Lower leg skin (tissue), 4 donors: Measurements from ENCODE around the gene DSTN. TPM values are rescaled to one million over a fixed set of nuclear protein-coding genes. Genes with fewer than 3 reads are reported as not detected.

ENCODE experiments used
- DNase-seq, 2 donors: peaks; one replicate each; pipeline ENCODE4 v3.0.0-alpha.2; 2019; ENCODE audit warnings: low spot score in 2 of 2
- H3K4me3 ChIP-seq: fragments of 200-600 bp; sonication (generic); 2 replicates; pipeline ENCODE4 v1.5.1; 2017; ENCODE audit warnings: mild to moderate bottlenecking, low read depth; ENCODE audit not compliant: poor library complexity, severe bottlenecking
- POLR2A ChIP-seq, 2 donors: fragments of 450-650 bp; IDR thresholded peaks; one replicate each; pipeline ENCODE4 v1.6.1; 2016 to 2017; ENCODE audit warnings: antibody characterized with exemption in 2 of 2, mild to moderate bottlenecking in 1 of 2, moderate library complexity in 1 of 2
- WGBS, 2 donors: methylation state at CpG; one replicate each; pipeline ENCODE4 v1.1.5; 2018; 5-methylcytosine and 5-hydroxymethylcytosine counted together
- intact Hi-C: fragments of 100-400 bp; cut with DNase I; formaldehyde crosslinking; loops from one replicate; pipeline ENCODE4 v1.15.0; 2023; ENCODE audit warnings: low total_unique reads
- total RNA-seq, 4 donors: library from RNA; depleted of rRNA; stranded (reverse); fragments of >200 nt; gene quantifications; one replicate each; pipeline ENCODE4 v1.1.0, GENCODE V29; 2016
- TF ChIP-seq, protein P1 (sequence below), 3 donors: fragments of 450-650 bp; IDR thresholded peaks; one replicate each; pipeline ENCODE4 v1.5.1; 2016; ENCODE audit warnings: antibody characterized with exemption in 3 of 3, mild to moderate bottlenecking in 3 of 3, moderate library complexity in 2 of 3

Gene DSTN
- total RNA-seq, 4 donors from 2014 or later = 237 to 335 (median 290) TPM

DNA sequence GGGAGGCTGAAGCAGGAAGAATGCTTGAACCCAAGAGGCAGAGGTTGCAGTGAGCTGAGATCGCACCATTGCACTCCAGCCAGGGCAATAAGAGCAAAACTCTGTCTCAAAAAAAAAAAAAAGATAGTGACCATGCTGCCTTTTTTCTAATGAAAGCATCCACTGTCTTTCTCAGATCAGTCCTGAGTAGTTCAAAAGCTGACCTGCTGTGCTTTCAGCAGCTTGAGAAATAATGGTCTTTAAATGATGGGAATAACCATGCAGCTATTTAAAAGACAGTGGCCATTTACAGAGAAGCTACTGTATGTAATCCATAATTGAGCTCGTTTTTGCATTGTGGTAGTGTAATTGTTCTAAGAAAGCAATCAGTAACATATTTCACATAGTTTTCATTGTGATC lies 36.1 kb downstream of the DSTN start:
- TF ChIP-seq, protein P1, sequence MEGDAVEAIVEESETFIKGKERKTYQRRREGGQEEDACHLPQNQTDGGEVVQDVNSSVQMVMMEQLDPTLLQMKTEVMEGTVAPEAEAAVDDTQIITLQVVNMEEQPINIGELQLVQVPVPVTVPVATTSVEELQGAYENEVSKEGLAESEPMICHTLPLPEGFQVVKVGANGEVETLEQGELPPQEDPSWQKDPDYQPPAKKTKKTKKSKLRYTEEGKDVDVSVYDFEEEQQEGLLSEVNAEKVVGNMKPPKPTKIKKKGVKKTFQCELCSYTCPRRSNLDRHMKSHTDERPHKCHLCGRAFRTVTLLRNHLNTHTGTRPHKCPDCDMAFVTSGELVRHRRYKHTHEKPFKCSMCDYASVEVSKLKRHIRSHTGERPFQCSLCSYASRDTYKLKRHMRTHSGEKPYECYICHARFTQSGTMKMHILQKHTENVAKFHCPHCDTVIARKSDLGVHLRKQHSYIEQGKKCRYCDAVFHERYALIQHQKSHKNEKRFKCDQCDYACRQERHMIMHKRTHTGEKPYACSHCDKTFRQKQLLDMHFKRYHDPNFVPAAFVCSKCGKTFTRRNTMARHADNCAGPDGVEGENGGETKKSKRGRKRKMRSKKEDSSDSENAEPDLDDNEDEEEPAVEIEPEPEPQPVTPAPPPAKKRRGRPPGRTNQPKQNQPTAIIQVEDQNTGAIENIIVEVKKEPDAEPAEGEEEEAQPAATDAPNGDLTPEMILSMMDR (IDR thresholded peaks at IDR 0.05) = no peak
- no peak for TF ChIP-seq POLR2A (IDR thresholded peaks at IDR 0.05)
- no peak for DNase-seq
- intact Hi-C loops = no loop called here
- H3K4me3 ChIP-seq = no peak overlapping the region
- WGBS, 2 donors = 64 to 78% methylated on average over 2 of the region's 2 CpGs

DNA sequence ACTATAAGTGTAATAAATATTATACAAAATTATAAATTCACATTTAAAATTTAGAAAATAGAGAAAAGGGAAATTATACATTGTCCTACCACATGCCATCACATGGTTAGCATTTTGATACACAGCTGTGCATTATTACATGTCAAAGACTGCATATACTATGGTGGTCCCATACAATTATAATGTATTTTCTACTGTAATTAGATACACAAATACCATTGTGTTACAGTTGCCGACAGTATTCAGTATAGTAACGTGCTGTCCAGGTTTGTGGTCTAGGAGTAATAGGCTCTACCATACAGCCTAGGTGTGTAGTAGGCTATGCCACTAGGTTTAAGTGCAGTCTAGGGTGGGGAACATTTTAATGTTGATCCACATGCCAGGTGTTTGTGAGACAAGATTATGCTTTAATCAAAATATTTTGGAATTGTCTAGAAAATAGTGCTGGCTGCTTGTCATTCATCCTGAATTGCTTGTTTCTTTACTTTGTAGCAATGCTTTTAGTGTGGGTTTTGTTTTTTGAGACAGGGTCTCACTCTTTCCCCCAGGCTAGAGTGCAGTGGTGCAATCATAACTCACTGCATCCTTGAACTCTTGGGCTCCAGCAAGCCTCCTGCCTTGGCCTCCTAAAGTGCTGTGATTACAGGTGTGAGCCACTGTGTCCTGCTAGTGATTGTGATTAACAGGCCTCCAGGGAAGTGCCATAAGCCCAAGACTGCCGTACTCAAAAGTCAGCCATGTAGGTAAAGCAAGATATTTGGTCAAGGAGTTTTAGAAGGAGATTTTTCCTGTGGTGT lies 39.0 kb downstream of the DSTN start:
- 80 to 94% methylated on average over 3 of the region's 3 CpGs for WGBS, 2 donors
- DNase-seq = no peak
- H3K4me3 ChIP-seq = no peak overlapping the region
- TF ChIP-seq POLR2A (IDR thresholded peaks at IDR 0.05) = no peak
- TF ChIP-seq, protein P1 (IDR thresholded peaks at IDR 0.05) = no peak
- intact Hi-C loops = no loop called here

DNA sequence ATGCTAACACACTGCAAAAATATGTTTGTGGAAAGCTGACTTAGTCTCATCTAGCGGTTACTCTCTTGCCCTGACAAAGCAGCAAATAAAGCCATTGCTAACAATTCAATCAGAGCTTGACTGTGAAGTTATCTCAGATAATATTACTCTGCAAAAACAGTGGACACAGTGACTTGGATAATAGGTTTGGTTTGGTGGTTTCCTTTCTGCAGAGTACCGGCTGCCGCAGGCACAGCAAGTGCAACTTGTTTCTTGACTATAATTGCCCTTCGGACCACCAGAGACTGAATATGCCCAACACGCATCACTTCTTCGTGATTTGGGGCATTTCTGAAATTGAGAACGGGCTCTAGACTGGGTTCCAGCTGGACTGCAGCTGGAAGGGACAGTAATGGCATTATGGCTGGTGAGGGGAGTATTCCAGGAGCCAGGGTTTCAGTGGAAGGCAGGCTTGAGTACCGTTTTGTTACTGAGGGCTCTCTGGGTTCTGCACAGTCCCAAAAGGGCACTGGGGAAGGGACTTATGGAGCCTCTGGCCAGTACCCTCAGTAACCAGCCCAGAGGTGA lies 40.0 kb downstream of the DSTN start:
- peak in 1 of 2 donors; percentile 12 for DNase-seq
- WGBS, 2 donors = 76 to 77% methylated on average over 8 of the region's 8 CpGs
- TF ChIP-seq, protein P1 (IDR thresholded peaks at IDR 0.05) = no peak
- no peak for TF ChIP-seq POLR2A (IDR thresholded peaks at IDR 0.05)
- intact Hi-C loops = no loop called here
- no peak overlapping the region for H3K4me3 ChIP-seq

DNA sequence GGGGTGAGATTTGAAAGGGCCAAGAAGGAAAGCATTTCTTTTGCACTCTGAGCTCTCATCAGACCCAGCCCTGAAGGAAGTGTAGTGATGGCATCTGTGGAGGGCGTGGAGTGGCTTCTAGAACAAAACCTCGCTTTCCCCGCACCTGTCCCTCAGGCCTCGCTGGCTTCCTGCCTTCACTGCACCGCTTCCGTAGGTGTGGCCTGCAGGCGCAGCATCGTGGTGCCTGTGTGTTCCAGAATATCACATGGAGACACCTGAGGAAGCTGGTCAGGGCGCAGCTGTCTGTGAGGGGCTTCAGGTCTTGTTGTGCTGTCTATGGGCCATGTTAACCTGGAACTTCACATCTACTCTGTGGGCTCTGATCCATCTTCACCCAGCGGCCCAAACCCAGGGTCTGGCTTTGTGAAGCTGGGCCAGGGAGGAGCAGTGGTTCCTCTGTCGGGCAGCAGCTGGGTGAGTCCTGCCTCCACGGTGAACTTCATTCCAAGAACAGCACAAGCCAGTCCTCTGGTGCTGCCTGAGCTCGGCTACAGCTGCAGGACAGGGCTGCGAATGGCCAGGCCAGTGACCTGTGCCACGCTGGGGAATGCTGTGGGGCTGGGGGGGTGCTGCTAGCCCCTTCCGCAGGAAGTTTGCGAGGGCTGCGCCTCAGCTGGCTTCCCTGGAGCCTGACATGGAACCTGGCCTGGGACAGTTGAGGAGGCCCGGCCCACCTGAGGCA lies 40.9 kb downstream of the DSTN start:
- 40 to 49% methylated on average over 14 to 18 of the region's 19 CpGs for WGBS, 2 donors
- intact Hi-C loops = no loop called here
- peak; percentile 63 to 92 for DNase-seq
- no peak for TF ChIP-seq POLR2A (IDR thresholded peaks at IDR 0.05)
- TF ChIP-seq, protein P1 (IDR thresholded peaks at IDR 0.05) = no peak
- H3K4me3 ChIP-seq = no peak overlapping the region

DNA sequence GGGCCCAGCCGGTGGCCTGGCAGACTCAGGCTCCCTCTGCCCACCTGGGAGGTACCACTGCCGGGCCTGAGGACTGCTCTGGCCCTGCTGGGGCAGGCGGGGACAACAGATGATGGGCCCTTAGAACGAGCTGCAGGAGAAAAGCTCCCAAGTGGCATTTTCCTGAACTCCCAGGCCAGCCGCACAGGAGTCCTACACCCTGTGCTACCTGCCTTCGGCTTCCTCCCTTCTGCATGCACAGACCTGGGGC lies 41.3 kb downstream of the DSTN start:
- WGBS, 2 donors = 33 to 44% methylated on average over 3 to 6 of the region's 6 CpGs
- peak in 1 of 2 donors; percentile 85 for DNase-seq
- H3K4me3 ChIP-seq = no peak overlapping the region
- TF ChIP-seq POLR2A (IDR thresholded peaks at IDR 0.05) = no peak
- TF ChIP-seq, protein P1 (IDR thresholded peaks at IDR 0.05) = no peak
- intact Hi-C loops = no loop called here
